ENCODE measurements around the gene LGALS12. TPM values are rescaled to one million over a fixed set of nuclear protein-coding genes. Genes with fewer than 3 reads are reported as not detected.
"Not testable (repeated sequence)": the region's sequence is repeated elsewhere in the genome, so short reads cannot be mapped to it uniquely, and the experiment has no call there.

The LGALS12 gene
- total RNA-seq, 4 donors from 2014 or later, result 0.47 to 2.0 TPM; not detected in 2

DNA sequence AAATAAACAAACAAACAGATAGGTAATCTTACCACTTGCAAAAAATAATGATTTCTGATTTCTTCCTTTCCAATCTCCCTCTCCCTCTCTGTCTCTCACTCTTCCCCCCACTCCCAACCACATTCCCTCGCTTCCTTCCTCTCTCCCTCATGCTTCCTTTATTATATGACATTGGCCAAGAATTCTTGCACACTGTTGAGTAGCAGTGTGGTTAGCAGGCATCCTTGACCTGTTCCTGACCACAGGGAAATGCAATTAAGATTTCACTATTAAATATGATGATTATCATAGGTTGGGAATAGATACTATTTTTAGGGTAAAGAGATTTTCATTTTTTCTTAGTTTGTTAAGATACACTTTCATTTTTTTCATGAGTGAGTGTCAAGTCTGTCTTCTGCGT is 16.0 kb downstream of the LGALS12 start:
- Histone ChIP-seq H3K4me3 (no peak overlapping the region), H3K4me1 (no peaks in the 10 kb centered on the region), H3K27me3 (no peaks in the 10 kb centered on the region), H3K36me3 (no peaks in the 10 kb centered on the region), H3K27ac (no peak overlapping the region), H3K9me3 (no peaks in the 10 kb centered on the region)
- no peak for TF ChIP-seq EP300 (IDR thresholded peaks at IDR 0.05)
- TF ChIP-seq POLR2A (IDR thresholded peaks at IDR 0.05), result no peak
- TF ChIP-seq POLR2AphosphoS5 (IDR thresholded peaks at IDR 0.05), result no peak
- TF ChIP-seq, protein P1, sequence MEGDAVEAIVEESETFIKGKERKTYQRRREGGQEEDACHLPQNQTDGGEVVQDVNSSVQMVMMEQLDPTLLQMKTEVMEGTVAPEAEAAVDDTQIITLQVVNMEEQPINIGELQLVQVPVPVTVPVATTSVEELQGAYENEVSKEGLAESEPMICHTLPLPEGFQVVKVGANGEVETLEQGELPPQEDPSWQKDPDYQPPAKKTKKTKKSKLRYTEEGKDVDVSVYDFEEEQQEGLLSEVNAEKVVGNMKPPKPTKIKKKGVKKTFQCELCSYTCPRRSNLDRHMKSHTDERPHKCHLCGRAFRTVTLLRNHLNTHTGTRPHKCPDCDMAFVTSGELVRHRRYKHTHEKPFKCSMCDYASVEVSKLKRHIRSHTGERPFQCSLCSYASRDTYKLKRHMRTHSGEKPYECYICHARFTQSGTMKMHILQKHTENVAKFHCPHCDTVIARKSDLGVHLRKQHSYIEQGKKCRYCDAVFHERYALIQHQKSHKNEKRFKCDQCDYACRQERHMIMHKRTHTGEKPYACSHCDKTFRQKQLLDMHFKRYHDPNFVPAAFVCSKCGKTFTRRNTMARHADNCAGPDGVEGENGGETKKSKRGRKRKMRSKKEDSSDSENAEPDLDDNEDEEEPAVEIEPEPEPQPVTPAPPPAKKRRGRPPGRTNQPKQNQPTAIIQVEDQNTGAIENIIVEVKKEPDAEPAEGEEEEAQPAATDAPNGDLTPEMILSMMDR (IDR thresholded peaks at IDR 0.05), result no peak
- 88 to 94% methylated on average over 2 of the region's 2 CpGs for WGBS, 2 donors (ENCODE audit: low coverage in 1 of 2)
- no peak for ATAC-seq

GRCh38 chr11:63523151-63523550 is 17.3 kb downstream of the LGALS12 start:
- TF ChIP-seq POLR2A (IDR thresholded peaks at IDR 0.05), result no peak
- TF ChIP-seq, protein P1 (IDR thresholded peaks at IDR 0.05), result no peak
- H3K4me3 ChIP-seq, result no peak overlapping the region
- no peak for ATAC-seq
- no peaks in the 10 kb centered on the region for H3K27me3 ChIP-seq
- no peaks in the 10 kb centered on the region for H3K9me3 ChIP-seq
- 87 to 90% methylated on average over 3 to 7 of the region's 7 CpGs for WGBS, 2 donors (ENCODE audit: low coverage in 1 of 2)
- H3K36me3 ChIP-seq, result no peaks in the 10 kb centered on the region
- no peaks in the 10 kb centered on the region for H3K4me1 ChIP-seq
- H3K27ac ChIP-seq, result no peak overlapping the region

DNA sequence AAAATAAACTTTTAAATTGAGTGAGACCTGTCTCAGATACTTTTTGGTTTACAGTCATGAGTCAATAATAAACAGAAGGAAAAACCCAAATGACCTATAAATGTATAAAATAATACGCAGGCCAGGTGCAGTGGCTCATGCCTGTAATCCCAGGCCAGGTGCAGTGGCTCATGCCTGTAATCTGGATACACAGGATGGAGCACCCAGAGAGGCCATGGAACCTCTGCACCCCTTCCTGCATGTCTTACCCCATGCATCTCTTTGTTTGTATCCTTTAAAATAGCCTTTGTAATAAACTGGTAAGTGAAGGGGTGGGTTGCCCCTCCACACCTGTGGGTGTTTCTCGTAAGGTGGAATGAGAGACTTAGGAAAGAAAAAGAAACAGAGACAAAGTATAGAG is 21.8 kb downstream of the LGALS12 start:
- Histone ChIP-seq H3K4me3 (no peak overlapping the region), H3K36me3 (no peaks in the 10 kb centered on the region)
- WGBS, 2 donors (ENCODE audit: low coverage in 1 of 2), result 64 to 100% methylated on average over 1 to 2 of the region's 2 CpGs

DNA sequence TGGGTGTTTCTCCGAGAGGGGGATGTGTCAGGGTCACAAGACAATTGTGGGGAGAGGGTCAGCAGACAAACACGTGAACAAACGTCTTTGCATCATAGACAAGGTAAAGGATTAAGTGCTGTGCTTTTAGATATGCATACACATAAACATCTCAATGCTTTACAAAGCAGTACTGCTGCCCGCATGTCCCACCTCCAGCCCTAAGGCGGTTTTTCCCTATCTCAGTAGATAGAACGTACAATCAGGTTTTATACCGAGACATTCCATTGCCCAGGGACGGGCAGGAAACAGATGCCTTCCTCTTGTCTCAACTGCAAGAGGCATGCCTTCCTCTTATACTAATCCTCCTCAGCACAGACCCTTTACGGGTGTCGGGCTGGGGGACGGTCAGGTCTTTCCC is 22.3 kb downstream of the LGALS12 start:
- 44 to 68% methylated on average over 7 to 8 of the region's 11 CpGs for WGBS, 2 donors (ENCODE audit: low coverage in 1 of 2)
- ATAC-seq, H3K9me3 ChIP-seq, H3K36me3 ChIP-seq, H3K27me3 ChIP-seq, H3K4me3 ChIP-seq, H3K27ac ChIP-seq: not testable (repeated sequence)
- H3K4me1 ChIP-seq, result peaks cover 0 to 11% (median 0%) of the 10 kb centered on the region in 3 donors

More for the DNA sequence above, 21.8 kb downstream of the LGALS12 start:
- Histone ChIP-seq H3K27me3 (no peaks in the 10 kb centered on the region), H3K9me3 (no peaks in the 10 kb centered on the region), H3K27ac (no peak overlapping the region), H3K4me1 (peaks cover 0 to 11% (median 0%) of the 10 kb centered on the region in 3 donors)
- no peak for ATAC-seq
- TF ChIP-seq POLR2AphosphoS5 (IDR thresholded peaks at IDR 0.05) (no peak), EP300 (IDR thresholded peaks at IDR 0.05) (no peak), POLR2A (IDR thresholded peaks at IDR 0.05) (no peak)
- TF ChIP-seq, protein P1 (IDR thresholded peaks at IDR 0.05), result no peak

DNA sequence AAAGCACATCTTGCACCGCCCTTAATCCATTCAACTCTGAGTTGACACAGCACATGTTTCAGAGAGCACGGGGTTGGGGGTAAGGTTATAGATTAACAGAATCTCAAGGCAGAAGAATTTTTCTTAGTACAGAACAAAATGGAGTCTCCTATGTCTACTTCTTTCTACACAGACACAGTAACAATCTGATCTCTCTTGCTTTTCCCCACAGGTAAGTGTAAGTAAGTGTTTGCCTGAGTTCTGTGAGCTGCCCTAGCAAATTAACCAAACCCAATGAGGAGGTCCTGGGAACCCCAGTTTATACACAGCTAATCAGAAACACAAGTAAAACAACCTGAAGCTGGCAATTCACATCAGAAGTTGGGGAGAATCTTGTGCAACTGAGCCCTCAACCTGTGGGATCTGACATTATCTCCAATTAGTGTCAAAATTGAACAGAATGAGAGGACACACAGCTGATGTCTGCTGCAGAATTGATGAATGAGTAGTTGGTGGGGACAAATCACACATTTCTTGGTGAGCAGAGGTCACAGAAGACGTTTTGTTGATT is 22.9 kb downstream of the LGALS12 start:
- not testable (repeated sequence) for H3K27ac ChIP-seq

DNA sequence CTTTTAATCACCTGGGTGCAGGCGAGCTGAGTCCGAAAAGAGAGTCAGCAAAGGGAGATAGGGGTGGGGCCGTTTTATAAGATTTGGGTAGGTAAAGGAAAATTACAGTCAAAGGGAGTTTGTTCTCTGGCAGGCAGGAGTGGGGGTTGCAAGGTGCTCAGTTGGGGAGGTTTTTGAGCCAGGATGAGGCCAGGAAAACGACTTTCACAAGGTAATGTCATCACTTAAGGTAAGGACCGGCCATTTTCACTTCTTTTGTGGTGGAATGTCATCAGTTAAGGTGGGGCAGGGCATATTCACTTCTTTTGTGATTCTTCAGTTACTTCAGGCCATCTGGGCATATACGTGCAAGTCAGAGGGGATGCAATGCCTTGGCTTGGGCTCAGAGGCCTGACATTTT is 23.5 kb downstream of the LGALS12 start:
- ATAC-seq, H3K4me3 ChIP-seq, H3K36me3 ChIP-seq, H3K27ac ChIP-seq, H3K27me3 ChIP-seq, H3K9me3 ChIP-seq: not testable (repeated sequence)
- H3K4me1 ChIP-seq, result peaks cover 0 to 11% (median 0%) of the 10 kb centered on the region in 3 donors
- 90% methylated on average over 5 of the region's 6 CpGs; no CpG with 5 or more reads in 1 of the 2 donors for WGBS, 2 donors (ENCODE audit: low coverage in 1 of 2)

More for the DNA sequence above, 22.9 kb downstream of the LGALS12 start:
- H3K4me3 ChIP-seq, H3K36me3 ChIP-seq, H3K27me3 ChIP-seq, ATAC-seq, H3K9me3 ChIP-seq: not testable (repeated sequence)
- WGBS, 2 donors (ENCODE audit: low coverage in 1 of 2), result 67% methylated on average over 1 of the region's 3 CpGs
- H3K4me1 ChIP-seq, result peaks cover 0 to 11% (median 0%) of the 10 kb centered on the region in 3 donors

All from gastroesophageal sphincter (tissue), 4 donors.